H1 (cell line): Measurements from ENCODE around the gene MMP25. TPM values are rescaled to one million over a fixed set of nuclear protein-coding genes. Genes with fewer than 3 reads are reported as not detected.

Experiments
- BRCA1 ChIP-seq: IDR thresholded peaks from 2 replicates; pipeline ENCODE4 v1.6.1; 2012; ENCODE audit warnings: low read depth, low read length, improper control_type of control experiment
- CBX8 ChIP-seq: fragments of 300-800, 300-1000 bp; sonication (generic); IDR thresholded peaks from 2 replicates; pipeline ENCODE4 v1.7.1; 2016; ENCODE audit warnings: low read depth, low read length, borderline replicate concordance
- CHD2 ChIP-seq: IDR thresholded peaks from 2 replicates; pipeline ENCODE4 v1.6.1; 2012; ENCODE audit warnings: low read length, improper control_type of control experiment
- KDM4A ChIP-seq: IDR thresholded peaks from one replicate; pipeline ENCODE4 v1.7.1; 2012; ENCODE audit warnings: low read depth, mild to moderate bottlenecking, moderate library complexity, low read length, inconsistent platforms; ENCODE audit not compliant: severe bottlenecking
- NRF1 ChIP-seq: IDR thresholded peaks from 2 replicates; pipeline ENCODE4 v1.6.1; 2011; ENCODE audit warnings: mild to moderate bottlenecking, low read depth, low read length, improper control_type of control experiment
- RAD21 ChIP-seq, 2 experiments: IDR thresholded peaks in 1 of 2; conservative IDR thresholded peaks in 1 of 2; 2 replicates each; pipeline ENCODE4 v1.6.1; 2011; ENCODE audit warnings: low read depth in 2 of 2, low read length in 2 of 2, improper control_type of control experiment in 1 of 2, inconsistent platforms in 1 of 2, mild to moderate bottlenecking in 1 of 2, moderate library complexity in 1 of 2
- SIRT6 ChIP-seq: IDR thresholded peaks from one replicate; pipeline ENCODE4 v1.7.1; 2012; ENCODE audit warnings: low read length, inconsistent platforms
- SP4 ChIP-seq: IDR thresholded peaks from 2 replicates; pipeline ENCODE4 v1.6.1; 2012; ENCODE audit warnings: low read length, inconsistent platforms
- TAF7 ChIP-seq: optimal IDR thresholded peaks from 2 replicates; pipeline ENCODE3; 2011; ENCODE audit warnings: low read depth, mild to moderate bottlenecking, inconsistent platforms, low read length, moderate library complexity, borderline replicate concordance
- TEAD4 ChIP-seq: IDR thresholded peaks from 2 replicates; pipeline ENCODE4 v1.6.1; 2012; ENCODE audit warnings: low read depth, low read length, inconsistent platforms, mixed read lengths
- polyA plus RNA-seq, 7 experiments: library from polyadenylated mRNA; depleted of rRNA in 3 of 7; stranded (reverse) in 5 of 7; unstranded in 2 of 7; fragments of >200 nt in 5 of 7; fragments of 200-250 nt in 2 of 7; gene quantifications; 1 replicate in 5 of 7; 2 replicates in 1 of 7; 4 replicates in 1 of 7; pipeline versions ENCODE4 v1.2.1 to v1.2.3, GENCODE V29; 2011 to 2013; ENCODE audit warnings: missing spikeins in 2 of 7, mixed read lengths in 2 of 7
- total RNA-seq: library from RNA; stranded (reverse); fragmentation: NEBNext Ultra II Directional; extraction: Animal tissue kit (Norgen Biotek cat#: 25700); gene quantifications from 2 replicates; pipeline ENCODE4 v1.2.1, GENCODE V29; 2021
- TF ChIP-seq, protein P1 (sequence below): fragments of 300-600 bp; sonication (generic); IDR thresholded peaks from 2 replicates; pipeline ENCODE4 v1.7.1; 2012; ENCODE audit warnings: low read length, moderate library complexity, mild to moderate bottlenecking, inconsistent platforms; ENCODE audit not compliant: insufficient replicate concordance

The MMP25 gene
- total and polyA plus RNA-seq, 2 of the 8 experiments (the other 6 are each of a cell fraction or from before 2014, with no cell fraction given) = 7.7 to 26.7 TPM

DNA sequence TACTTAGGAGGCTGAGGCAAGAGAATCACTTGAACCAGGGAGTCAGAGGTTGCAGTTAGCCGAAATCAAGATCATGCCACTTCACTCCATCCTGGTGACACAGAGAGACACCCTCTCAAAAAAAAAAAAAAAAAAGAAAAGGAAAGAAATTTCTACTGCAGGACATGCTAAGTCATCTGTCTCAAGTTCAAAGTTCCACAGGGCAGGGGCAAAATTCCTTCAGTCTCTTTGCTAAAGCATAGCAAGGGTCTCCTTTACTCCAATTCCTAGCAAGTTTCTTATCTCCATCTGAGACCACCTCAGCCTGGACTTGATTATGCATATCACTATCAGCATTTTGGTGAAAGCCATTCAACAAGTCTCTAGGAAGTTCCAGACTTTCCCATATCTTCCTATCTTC, 38.1 kb downstream of the MMP25 start (continued):
- TF ChIP-seq, protein P1, sequence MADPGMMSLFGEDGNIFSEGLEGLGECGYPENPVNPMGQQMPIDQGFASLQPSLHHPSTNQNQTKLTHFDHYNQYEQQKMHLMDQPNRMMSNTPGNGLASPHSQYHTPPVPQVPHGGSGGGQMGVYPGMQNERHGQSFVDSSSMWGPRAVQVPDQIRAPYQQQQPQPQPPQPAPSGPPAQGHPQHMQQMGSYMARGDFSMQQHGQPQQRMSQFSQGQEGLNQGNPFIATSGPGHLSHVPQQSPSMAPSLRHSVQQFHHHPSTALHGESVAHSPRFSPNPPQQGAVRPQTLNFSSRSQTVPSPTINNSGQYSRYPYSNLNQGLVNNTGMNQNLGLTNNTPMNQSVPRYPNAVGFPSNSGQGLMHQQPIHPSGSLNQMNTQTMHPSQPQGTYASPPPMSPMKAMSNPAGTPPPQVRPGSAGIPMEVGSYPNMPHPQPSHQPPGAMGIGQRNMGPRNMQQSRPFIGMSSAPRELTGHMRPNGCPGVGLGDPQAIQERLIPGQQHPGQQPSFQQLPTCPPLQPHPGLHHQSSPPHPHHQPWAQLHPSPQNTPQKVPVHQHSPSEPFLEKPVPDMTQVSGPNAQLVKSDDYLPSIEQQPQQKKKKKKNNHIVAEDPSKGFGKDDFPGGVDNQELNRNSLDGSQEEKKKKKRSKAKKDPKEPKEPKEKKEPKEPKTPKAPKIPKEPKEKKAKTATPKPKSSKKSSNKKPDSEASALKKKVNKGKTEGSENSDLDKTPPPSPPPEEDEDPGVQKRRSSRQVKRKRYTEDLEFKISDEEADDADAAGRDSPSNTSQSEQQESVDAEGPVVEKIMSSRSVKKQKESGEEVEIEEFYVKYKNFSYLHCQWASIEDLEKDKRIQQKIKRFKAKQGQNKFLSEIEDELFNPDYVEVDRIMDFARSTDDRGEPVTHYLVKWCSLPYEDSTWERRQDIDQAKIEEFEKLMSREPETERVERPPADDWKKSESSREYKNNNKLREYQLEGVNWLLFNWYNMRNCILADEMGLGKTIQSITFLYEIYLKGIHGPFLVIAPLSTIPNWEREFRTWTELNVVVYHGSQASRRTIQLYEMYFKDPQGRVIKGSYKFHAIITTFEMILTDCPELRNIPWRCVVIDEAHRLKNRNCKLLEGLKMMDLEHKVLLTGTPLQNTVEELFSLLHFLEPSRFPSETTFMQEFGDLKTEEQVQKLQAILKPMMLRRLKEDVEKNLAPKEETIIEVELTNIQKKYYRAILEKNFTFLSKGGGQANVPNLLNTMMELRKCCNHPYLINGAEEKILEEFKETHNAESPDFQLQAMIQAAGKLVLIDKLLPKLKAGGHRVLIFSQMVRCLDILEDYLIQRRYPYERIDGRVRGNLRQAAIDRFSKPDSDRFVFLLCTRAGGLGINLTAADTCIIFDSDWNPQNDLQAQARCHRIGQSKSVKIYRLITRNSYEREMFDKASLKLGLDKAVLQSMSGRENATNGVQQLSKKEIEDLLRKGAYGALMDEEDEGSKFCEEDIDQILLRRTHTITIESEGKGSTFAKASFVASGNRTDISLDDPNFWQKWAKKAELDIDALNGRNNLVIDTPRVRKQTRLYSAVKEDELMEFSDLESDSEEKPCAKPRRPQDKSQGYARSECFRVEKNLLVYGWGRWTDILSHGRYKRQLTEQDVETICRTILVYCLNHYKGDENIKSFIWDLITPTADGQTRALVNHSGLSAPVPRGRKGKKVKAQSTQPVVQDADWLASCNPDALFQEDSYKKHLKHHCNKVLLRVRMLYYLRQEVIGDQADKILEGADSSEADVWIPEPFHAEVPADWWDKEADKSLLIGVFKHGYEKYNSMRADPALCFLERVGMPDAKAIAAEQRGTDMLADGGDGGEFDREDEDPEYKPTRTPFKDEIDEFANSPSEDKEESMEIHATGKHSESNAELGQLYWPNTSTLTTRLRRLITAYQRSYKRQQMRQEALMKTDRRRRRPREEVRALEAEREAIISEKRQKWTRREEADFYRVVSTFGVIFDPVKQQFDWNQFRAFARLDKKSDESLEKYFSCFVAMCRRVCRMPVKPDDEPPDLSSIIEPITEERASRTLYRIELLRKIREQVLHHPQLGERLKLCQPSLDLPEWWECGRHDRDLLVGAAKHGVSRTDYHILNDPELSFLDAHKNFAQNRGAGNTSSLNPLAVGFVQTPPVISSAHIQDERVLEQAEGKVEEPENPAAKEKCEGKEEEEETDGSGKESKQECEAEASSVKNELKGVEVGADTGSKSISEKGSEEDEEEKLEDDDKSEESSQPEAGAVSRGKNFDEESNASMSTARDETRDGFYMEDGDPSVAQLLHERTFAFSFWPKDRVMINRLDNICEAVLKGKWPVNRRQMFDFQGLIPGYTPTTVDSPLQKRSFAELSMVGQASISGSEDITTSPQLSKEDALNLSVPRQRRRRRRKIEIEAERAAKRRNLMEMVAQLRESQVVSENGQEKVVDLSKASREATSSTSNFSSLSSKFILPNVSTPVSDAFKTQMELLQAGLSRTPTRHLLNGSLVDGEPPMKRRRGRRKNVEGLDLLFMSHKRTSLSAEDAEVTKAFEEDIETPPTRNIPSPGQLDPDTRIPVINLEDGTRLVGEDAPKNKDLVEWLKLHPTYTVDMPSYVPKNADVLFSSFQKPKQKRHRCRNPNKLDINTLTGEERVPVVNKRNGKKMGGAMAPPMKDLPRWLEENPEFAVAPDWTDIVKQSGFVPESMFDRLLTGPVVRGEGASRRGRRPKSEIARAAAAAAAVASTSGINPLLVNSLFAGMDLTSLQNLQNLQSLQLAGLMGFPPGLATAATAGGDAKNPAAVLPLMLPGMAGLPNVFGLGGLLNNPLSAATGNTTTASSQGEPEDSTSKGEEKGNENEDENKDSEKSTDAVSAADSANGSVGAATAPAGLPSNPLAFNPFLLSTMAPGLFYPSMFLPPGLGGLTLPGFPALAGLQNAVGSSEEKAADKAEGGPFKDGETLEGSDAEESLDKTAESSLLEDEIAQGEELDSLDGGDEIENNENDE = no peak
- no peak for TF ChIP-seq KDM4A
- TF ChIP-seq SP4 = no peak
- no peak for TF ChIP-seq CBX8
- TF ChIP-seq RAD21 (IDR thresholded peaks at IDR 0.05 in 1 of 2, conservative IDR thresholded peaks at IDR 0.05 in 1 of 2; ENCODE audit: low read depth in 2 of 2, low read length in 2 of 2) = no peak
- TF ChIP-seq NRF1 = no peak
- TF ChIP-seq TEAD4 = no peak
- no peak for TF ChIP-seq CHD2
- TF ChIP-seq SIRT6 = no peak
- TF ChIP-seq TAF7 = no peak
- TF ChIP-seq BRCA1 = no peak
